ENCODE measurements around the gene TSPAN14. TPM values are rescaled to one million over a fixed set of nuclear protein-coding genes. Genes with fewer than 3 reads are reported as not detected.

Gene TSPAN14
- total RNA-seq, 2 experiments from 2014 or later: 17.0 to 33.4 TPM

- H3K27ac ChIP-seq (ENCODE audit: low read depth, low read length, poor library complexity, severe bottlenecking): no peak overlapping the region
- H4K20me1 ChIP-seq (ENCODE audit: insufficient read depth, low read length): no peaks in the 10 kb centered on the region
- no peak for DNase-seq (ENCODE audit: low spot score)
- intact Hi-C loops (cut with micrococcal nuclease; ENCODE audit: unreplicated experiment): no loop called here
- BruUV-seq (replicated peaks): no TSS peak
- H3K4me2 ChIP-seq (ENCODE audit: low read length): no peak overlapping the region
- no peak overlapping the region for H2AFZ ChIP-seq (ENCODE audit: low read length)
- H3K9me2 ChIP-seq (ENCODE audit: insufficient read depth, low read length): no peaks in the 10 kb centered on the region
- H3K36me3 ChIP-seq (ENCODE audit: insufficient read depth, low read length): no peaks in the 10 kb centered on the region
- TF ChIP-seq EZH2phosphoT487 (IDR thresholded peaks at IDR 0.05; ENCODE audit: borderline replicate concordance, low read depth, low read length) (no peak), CTCF (conservative IDR thresholded peaks at IDR 0.05; ENCODE audit: low read length) (no peak)
- ChIA-PET CTCF (ENCODE audit: unreplicated experiment) (no interaction called here), POLR2A (no interaction called here)
- H3K4me3 ChIP-seq (ENCODE audit: low read depth, low read length, poor library complexity, severe bottlenecking): no peak overlapping the region
- H3K9me3 ChIP-seq (ENCODE audit: low read length): no peaks in the 10 kb centered on the region
- no peaks in the 10 kb centered on the region for H3K4me1 ChIP-seq (ENCODE audit: insufficient read depth, low read length, poor library complexity, severe bottlenecking)
- H3K79me2 ChIP-seq (ENCODE audit: insufficient read depth, low read depth, low read length): no peaks in the 10 kb centered on the region
Observed at GRCh38 chr10:80580638-80581468, 126.7 kb downstream of the TSPAN14 start.

- Histone ChIP-seq H3K79me2 (ENCODE audit: insufficient read depth, low read depth, low read length) (no peaks in the 10 kb centered on the region), H3K4me1 (ENCODE audit: insufficient read depth, low read length, poor library complexity, severe bottlenecking) (no peaks in the 10 kb centered on the region), H2AFZ (ENCODE audit: low read length) (no peak overlapping the region), H3K4me2 (ENCODE audit: low read length) (no peak overlapping the region), H3K4me3 (ENCODE audit: low read depth, low read length, poor library complexity, severe bottlenecking) (no peak overlapping the region), H3K36me3 (ENCODE audit: insufficient read depth, low read length) (no peaks in the 10 kb centered on the region), H3K9me2 (ENCODE audit: insufficient read depth, low read length) (no peaks in the 10 kb centered on the region), H3K9me3 (ENCODE audit: low read length) (no peaks in the 10 kb centered on the region), H3K27ac (ENCODE audit: low read depth, low read length, poor library complexity, severe bottlenecking) (no peak overlapping the region), H4K20me1 (ENCODE audit: insufficient read depth, low read length) (no peaks in the 10 kb centered on the region)
- no peak for DNase-seq (ENCODE audit: low spot score)
- no TSS peak for BruUV-seq (replicated peaks)
- CTCF ChIA-PET (ENCODE audit: unreplicated experiment): no interaction called here
- intact Hi-C loops (cut with micrococcal nuclease; ENCODE audit: unreplicated experiment): no loop called here
- POLR2A ChIA-PET: no interaction called here
- TF ChIP-seq EZH2phosphoT487 (IDR thresholded peaks at IDR 0.05; ENCODE audit: borderline replicate concordance, low read depth, low read length) (no peak), CTCF (conservative IDR thresholded peaks at IDR 0.05; ENCODE audit: low read length) (no peak)
Observed at GRCh38 chr10:80581469-80581835, 127.3 kb downstream of the TSPAN14 start.

GRCh38 chr10:80582286-80582960, 128.3 kb downstream of the TSPAN14 start:
- TF ChIP-seq CTCF (conservative IDR thresholded peaks at IDR 0.05; ENCODE audit: low read length) (no peak), EZH2phosphoT487 (IDR thresholded peaks at IDR 0.05; ENCODE audit: borderline replicate concordance, low read depth, low read length) (no peak)
- POLR2A ChIA-PET: no interaction called here
- Histone ChIP-seq H2AFZ (ENCODE audit: low read length) (no peak overlapping the region), H3K4me2 (ENCODE audit: low read length) (no peak overlapping the region), H3K9me2 (ENCODE audit: insufficient read depth, low read length) (no peaks in the 10 kb centered on the region), H3K27ac (ENCODE audit: low read depth, low read length, poor library complexity, severe bottlenecking) (no peak overlapping the region), H4K20me1 (ENCODE audit: insufficient read depth, low read length) (no peaks in the 10 kb centered on the region), H3K4me1 (ENCODE audit: insufficient read depth, low read length, poor library complexity, severe bottlenecking) (no peaks in the 10 kb centered on the region), H3K79me2 (ENCODE audit: insufficient read depth, low read depth, low read length) (no peaks in the 10 kb centered on the region), H3K36me3 (ENCODE audit: insufficient read depth, low read length) (no peaks in the 10 kb centered on the region), H3K4me3 (ENCODE audit: low read depth, low read length, poor library complexity, severe bottlenecking) (no peak overlapping the region), H3K9me3 (ENCODE audit: low read length) (no peaks in the 10 kb centered on the region)
- CTCF ChIA-PET (ENCODE audit: unreplicated experiment): no interaction called here
- intact Hi-C loops (cut with micrococcal nuclease; ENCODE audit: unreplicated experiment): no loop called here
- no TSS peak for BruUV-seq (replicated peaks)
- DNase-seq (ENCODE audit: low spot score): no peak
